Omental fat pad (tissue), 4 donors: ENCODE measurements around the gene ZRANB3. TPM values are rescaled to one million over a fixed set of nuclear protein-coding genes. Genes with fewer than 3 reads are reported as not detected.

Experiments
- ATAC-seq: fragments of 150-250 bp; one replicate; pipeline ENCODE4 v1.9.1; 2016; ENCODE audit warnings: mild to moderate bottlenecking, moderate library complexity; ENCODE audit not compliant: low FRiP score
- DNase-seq: peaks from one replicate; pipeline ENCODE4 v3.0.0-alpha.2; 2019; ENCODE audit warnings: low spot score
- total RNA-seq, 4 donors: library from RNA; depleted of rRNA; stranded (reverse); fragments of >200 nt; gene quantifications; one replicate each; pipeline ENCODE4 v1.1.0, GENCODE V29; 2016
- TF ChIP-seq, protein P1 (sequence below), 3 donors: fragments of 450-650 bp; IDR thresholded peaks; one replicate each; pipeline ENCODE4 v1.5.1; 2016 to 2017; ENCODE audit warnings: antibody characterized with exemption in 3 of 3, mild to moderate bottlenecking in 3 of 3, moderate library complexity in 2 of 3

ZRANB3 gene
- total RNA-seq, 4 donors from 2014 or later: 3.3 to 4.0 (median 3.9) TPM

DNA sequence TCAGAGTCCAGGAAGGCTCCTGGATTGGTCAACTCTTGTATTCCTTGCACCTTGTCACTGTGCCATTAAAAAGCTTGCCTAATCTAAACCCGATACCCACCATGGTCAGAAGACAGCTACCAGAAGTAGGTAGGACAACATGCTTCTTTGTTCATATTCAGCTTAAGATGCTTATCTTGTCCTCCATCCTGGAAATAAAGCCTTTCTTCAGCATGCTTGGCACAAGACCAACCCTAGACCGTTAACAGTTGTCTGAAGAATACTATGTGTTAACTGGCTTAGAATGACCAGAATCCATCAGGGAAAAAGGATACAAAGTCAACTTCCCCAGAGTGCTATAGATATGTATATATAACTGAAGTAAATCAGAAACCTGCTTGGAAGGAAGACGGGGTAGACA lies 193.9 kb downstream of the ZRANB3 start:
- TF ChIP-seq, protein P1, sequence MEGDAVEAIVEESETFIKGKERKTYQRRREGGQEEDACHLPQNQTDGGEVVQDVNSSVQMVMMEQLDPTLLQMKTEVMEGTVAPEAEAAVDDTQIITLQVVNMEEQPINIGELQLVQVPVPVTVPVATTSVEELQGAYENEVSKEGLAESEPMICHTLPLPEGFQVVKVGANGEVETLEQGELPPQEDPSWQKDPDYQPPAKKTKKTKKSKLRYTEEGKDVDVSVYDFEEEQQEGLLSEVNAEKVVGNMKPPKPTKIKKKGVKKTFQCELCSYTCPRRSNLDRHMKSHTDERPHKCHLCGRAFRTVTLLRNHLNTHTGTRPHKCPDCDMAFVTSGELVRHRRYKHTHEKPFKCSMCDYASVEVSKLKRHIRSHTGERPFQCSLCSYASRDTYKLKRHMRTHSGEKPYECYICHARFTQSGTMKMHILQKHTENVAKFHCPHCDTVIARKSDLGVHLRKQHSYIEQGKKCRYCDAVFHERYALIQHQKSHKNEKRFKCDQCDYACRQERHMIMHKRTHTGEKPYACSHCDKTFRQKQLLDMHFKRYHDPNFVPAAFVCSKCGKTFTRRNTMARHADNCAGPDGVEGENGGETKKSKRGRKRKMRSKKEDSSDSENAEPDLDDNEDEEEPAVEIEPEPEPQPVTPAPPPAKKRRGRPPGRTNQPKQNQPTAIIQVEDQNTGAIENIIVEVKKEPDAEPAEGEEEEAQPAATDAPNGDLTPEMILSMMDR (IDR thresholded peaks at IDR 0.05): no peak
- ATAC-seq (no peak), DNase-seq (no peak)

DNA sequence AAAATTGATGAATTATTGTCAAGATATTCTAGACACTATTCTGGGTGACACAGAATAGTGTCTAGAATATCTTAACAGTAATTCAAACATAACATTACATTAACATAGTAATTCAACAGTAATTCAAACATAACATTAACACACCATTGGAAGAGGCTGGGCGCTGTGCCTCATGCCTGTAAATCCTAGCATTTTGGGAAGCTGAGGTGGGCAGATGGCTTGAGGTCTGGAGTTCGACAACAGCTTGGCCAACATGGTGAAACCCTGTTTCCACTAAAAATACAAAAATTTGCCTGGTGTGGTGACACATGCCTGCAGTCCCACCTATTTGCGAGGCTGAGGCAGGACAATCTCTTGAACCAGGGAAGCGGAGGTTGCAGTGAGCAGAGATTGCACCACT lies 195.8 kb downstream of the ZRANB3 start:
- TF ChIP-seq, protein P1 (IDR thresholded peaks at IDR 0.05): no peak
- DNase-seq (no peak), ATAC-seq (no peak)

DNA sequence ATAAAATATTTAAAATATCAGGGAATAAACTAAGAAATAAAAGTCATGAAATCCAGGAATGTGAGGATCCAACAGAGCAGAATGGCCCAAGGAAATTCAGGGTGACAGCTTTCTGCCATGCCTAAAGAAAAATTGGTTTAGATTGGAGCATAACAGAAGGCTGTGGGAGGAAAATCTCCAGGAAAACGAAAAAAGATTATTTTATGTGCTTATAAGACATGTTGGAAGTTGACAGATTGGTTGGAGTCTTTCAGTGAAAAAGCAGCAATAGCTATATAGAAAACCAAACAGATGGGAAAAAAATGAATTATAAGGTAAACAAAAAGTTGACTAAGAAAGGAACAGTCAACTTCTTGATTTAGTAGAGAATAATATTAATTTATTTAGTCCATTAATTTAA lies 203.9 kb downstream of the ZRANB3 start:
- ATAC-seq (no peak), DNase-seq (no peak)
- TF ChIP-seq, protein P1 (IDR thresholded peaks at IDR 0.05): no peak

DNA sequence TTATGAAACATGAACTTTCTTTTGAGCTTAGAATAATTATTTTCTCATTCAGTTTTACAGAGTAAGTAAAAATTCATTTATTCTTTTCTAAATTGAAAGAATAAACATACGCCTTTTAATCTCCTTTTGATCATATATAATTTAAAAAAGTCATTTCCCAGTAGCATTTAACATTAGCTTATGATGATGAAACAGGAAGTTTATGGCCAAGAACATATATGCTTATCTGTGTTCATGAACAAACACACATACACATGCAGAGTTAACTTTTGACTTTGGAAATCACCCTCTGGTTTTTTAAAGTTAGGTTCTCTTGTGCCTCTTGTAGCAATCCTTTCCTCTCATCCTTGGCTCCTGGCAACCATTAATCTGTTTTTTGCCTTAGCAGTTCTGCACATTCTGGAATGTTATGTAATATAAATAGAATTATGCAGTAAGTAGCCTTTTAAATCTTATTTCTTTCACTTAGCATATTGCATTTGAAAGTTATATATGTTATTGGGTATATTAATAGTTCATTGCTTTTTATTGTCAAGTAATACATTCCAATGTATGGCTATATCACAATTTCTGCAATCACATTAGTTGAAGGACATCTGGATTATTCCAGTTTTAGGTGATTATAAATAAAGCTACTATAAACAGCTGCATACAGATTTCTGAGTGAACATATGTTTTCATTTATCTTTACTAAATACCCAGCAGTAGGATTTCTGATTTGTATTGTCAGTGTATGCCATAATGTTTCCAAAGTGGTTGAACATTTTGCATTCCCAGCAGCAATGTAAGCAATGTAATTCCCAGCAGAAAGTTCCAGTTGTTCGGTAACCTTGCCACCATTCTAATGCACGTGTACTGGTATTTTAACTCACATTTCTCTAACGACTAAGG lies 210.3 kb downstream of the ZRANB3 start:
- no peak for ATAC-seq
- TF ChIP-seq, protein P1 (IDR thresholded peaks at IDR 0.05): no peak
- DNase-seq: no peak

DNA sequence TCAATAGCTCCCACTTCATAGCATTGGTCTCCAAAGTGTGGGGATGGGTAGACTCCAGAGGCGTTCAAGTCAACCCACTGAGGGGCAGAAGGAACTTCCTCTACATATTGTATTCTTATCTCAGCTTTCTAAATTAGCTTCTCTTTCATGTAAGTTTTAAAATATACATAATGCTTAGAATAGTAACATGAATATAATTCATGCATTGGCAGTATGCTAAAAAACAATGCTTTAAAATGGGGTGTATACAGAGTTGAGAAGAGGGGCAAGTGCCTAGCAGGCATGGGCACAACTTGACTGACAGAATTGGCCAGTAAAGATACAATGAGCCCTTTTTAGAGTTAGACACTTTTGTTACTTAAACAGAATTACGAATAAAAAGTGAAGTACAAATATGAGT lies 212.2 kb downstream of the ZRANB3 start:
- ATAC-seq: no peak
- DNase-seq: no peak

DNA sequence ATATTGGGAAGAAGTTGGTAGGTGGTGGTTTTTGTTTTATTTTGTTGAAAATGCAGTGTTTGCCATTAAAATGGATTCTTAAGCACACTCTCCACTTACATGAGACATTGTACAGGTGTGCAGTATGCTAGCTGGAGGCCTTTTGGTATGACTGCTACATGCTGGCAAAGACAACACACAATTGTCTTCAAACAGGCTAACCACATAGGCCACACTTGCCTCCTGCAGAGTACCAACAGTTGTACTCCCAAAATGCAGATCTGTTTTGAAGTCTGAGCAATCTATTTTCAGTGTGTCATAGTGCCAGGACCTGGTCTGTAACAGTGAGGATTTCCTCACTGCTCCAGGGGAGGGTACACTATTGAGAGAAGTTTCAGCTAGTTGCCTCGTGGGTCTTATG lies 213.6 kb downstream of the ZRANB3 start:
- TF ChIP-seq, protein P1 (IDR thresholded peaks at IDR 0.05): no peak
- no peak for DNase-seq
- no peak for ATAC-seq

More for the DNA sequence above, 212.2 kb downstream of the ZRANB3 start:
- TF ChIP-seq, protein P1 (IDR thresholded peaks at IDR 0.05): no peak

DNA sequence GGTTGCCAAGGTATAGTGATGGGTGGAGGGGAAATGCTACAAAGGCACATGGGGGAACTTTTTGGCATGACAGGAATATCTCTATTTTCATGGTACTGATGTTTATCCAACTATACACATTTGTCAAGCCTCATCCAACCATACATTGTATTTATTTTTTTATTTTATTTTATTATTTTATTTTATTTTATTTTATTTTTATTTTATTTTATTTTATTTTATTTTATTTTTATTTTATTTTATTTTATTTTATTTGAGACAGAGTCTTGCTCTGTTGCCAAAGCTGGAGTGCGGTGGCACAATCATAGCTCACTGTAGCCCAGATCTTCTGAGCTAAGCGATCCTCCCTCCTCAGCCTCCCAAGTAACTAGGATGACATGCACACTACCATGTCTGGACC lies 219.1 kb downstream of the ZRANB3 start:
- TF ChIP-seq, protein P1 (IDR thresholded peaks at IDR 0.05): no peak
- DNase-seq: no peak
- ATAC-seq: no peak
